NCI-H748 (cell line): ENCODE measurements around the gene CYP46A1.
A peak's percentile ranks its signal among the peaks of the same experiment; 100 is the strongest.

ENCODE experiments used
- DNase-seq: peaks from one replicate; lab custom pipeline; 2025; ENCODE audit not compliant: unreplicated experiment; lab: John Stamatoyannopoulos, UW

The CYP46A1 gene

DNA sequence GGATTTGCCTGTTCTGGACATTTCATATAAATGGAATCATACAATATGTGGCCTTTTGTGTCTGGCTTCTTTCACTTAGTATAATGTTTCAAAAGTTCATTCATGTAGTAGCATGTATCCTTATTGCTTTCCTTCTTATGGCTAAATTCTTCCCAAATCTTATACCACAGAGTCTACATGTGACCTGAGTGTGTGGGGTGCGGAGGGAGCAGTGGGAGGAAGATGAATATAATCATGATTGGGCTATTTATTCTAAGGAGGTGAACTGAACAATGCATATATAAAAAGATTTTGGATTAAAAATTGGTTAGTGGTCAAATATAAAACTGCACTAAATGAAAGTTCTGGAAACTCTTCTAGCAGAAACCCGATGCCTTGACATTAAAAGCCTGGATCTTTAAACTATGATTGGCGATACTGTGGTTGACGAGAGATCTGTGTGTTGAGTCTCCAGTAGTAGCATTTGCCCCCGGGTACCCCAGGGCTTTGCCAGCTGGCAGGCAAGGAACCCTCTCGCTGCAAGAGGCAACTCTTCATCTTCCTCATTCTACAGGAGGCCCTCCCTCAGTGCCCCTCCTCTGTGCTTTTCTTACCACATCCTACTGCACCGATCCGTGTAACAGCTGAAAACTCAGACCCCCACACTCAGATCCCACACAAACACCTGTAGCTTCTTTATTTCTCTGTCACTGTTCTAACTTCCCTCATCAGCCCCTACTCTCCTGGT is 2.6 kb downstream of the CYP46A1 start:
- DNase-seq = no peak

DNA sequence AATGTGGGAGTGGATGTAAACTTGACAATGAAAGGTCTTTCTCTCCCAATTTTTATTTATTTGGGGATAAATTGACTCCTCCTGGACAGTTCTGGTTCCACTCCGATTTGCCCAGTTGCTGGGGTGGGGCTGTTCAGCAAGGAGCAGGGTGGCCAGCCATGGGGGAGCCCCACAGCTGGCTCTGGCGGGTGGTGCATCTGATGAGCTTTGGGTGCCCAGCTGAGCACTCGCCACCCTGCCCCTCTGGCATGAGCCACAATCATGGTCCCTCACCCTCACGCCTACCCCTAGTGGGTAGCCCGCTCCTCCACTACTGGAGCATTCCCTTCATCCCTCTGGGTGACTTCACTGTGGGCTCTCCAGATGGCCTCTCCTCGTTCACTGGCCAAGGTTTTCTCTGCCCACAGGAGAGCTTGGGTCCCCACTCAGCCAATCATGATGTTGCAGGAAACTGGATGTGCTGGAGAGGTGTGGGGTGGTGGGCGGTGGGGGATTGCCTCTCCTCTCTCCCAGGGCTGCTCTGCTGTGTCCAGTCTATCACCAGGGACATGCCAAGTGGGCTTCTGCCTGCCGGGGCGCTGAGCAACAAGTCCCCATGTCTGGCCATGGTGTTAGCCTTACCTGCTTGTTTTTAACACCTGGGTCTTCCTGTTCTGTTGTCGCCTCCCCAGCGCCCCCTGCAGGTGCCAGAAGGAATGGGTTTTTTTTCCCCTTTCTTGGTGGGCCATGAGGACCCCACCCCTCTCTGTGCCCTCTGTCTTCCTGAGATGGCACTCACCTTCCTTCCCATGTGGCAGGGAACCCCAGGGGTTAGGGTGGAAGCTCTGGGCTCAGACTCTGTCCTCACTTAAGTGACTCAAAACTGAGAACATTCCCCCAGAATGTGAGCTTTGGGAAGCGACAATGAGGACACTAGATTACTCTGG is 3.4 kb downstream of the CYP46A1 start:
- peak; percentile 54 for DNase-seq

- no peak for DNase-seq
Measured at GRCh38 chr14:99688210-99688581, 4.1 kb downstream of the CYP46A1 start.

DNA sequence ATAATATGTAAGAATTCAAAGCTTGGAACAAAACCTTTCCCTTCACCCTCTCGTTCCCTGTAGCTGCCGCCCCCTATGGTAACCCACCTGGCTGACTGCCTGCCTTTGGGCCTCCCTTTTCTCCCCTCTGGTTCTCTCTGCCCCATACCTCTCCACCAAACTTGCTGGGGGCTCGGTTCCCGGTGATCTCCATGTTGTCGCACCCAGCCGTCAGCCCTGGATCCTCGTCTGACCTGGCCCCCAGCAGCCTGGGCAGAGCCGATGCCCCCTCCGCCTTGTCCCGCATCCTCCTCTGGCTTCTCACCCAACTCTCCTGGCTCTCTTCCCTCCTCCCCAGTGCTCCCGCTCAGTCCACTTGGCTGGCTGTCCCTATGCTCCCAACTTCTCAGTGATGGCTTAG is 4.5 kb downstream of the CYP46A1 start:
- DNase-seq = no peak

- DNase-seq = no peak
Measured at GRCh38 chr14:99689266-99690236, 5.5 kb downstream of the CYP46A1 start.

DNA sequence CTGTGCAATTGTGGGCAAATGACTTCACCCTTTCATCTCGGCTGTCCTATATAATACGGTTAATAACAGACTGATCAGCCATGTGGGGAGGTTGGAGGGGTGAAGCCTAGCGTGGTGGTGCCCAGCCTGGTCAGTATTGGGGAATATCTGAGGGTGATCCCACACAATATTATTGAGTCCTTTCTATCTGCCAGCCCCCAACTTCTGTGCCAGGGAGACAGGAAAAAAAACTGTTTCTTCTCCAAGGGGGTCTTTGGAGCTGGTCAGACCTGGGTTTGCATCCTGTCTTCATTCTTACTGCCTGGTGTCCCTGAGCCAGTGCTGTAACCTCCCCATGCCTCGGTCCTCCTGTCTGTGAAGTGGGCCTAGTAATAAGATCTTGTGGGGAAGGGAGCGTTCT is 6.5 kb downstream of the CYP46A1 start:
- DNase-seq = no peak

DNA sequence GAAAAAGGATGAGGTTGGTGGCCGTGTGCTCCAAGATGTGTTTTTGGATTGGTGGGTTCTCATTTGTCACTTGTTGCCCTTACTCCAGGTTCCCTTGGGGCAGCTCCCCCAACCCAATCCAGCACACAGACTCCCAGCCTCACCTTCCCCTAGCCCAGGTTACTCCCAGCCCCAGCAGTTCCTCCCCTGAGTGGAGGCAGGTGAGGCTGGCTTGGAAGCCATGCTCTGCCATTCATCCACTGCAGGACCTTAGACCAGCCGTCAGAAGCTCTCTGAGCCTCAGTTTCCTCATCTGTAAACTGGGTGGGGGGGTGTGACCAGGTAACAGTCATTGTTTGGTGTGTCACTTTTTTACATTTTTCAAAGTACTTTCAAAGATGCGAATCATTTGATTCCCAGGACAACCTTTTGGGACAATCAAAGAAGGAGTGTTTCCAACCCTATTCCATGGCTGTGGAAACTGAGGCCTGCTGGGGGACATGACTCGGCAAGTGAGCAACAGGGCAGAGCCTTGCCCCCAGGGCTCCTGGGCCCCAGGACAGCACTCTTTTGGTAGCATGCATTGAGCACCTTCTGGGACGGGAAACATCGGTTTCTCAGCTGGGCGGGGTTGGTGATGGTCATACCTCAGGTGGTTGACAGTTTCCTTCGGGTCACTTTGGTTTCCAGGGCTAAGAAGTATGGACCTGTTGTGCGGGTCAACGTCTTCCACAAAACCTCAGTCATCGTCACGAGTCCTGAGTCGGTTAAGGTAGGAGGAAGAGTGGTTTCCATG is 7.2 kb downstream of the CYP46A1 start:
- no peak for DNase-seq

- no peak for DNase-seq
Measured at GRCh38 chr14:99693918-99694317, 9.8 kb downstream of the CYP46A1 start.

GRCh38 chr14:99696929-99697328 is 12.8 kb downstream of the CYP46A1 start:
- no peak for DNase-seq

DNA sequence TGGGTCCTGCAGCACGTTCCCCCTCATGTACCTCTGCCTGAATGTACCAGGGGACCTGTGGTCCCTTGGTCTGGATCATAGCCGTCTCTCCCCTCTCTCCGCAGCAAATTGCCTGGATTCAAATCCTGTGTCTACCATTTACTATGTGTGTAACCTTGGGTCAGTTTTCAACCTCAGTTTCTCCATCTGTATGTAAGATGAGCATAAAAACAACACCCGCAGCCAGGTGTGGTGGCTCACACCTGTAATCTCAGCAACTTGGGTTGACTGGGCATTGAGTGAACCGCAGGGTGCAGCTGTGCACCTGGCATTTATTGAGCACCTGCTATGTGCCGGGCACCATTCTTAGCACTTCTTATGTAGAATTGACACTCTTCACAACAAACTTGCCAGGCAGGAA is 14.1 kb downstream of the CYP46A1 start:
- no peak for DNase-seq

- DNase-seq = no peak
Measured at GRCh38 chr14:99698642-99699041, 14.5 kb downstream of the CYP46A1 start.

GRCh38 chr14:99699085-99699760 is 15.1 kb downstream of the CYP46A1 start:
- no peak for DNase-seq

DNA sequence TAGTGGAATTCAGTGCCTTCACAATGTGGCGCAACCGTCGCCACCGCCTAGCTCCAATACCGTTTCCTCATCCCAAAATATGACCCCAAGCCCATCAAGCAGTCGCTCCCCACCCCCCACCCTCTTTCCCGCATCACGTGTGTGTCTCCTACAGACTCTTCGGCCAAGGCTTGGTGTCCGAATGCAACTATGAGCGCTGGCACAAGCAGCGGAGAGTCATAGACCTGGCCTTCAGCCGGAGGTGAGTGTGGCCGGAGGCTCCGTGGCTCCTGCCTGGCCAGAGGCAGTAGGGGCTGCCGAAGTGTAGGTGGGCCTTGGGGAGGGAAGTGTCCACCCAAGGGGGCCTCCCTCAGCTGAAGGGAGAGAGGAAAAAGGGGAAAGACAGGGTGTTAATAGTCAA is 15.8 kb downstream of the CYP46A1 start:
- no peak for DNase-seq

DNA sequence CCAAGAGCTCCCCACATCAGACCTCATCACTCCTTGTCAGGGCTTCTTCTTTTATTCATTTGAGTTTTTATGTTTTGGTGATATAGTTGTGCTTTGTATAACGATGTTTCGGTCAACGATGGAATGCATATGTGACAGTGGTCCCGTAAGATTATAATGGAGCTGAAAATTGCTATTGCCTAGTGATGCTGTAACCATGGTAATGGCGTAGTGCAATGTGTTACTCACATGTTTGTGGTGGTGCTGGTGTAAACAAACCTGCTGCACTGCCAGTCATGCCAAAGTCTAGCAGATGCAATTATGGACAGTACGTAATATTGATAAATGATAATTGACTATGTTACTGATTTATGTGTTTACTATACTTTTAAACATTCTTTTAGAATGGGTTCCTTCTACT is 16.3 kb downstream of the CYP46A1 start:
- DNase-seq = no peak

GRCh38 chr14:99701260-99701659 is 17.2 kb downstream of the CYP46A1 start:
- DNase-seq = no peak

DNA sequence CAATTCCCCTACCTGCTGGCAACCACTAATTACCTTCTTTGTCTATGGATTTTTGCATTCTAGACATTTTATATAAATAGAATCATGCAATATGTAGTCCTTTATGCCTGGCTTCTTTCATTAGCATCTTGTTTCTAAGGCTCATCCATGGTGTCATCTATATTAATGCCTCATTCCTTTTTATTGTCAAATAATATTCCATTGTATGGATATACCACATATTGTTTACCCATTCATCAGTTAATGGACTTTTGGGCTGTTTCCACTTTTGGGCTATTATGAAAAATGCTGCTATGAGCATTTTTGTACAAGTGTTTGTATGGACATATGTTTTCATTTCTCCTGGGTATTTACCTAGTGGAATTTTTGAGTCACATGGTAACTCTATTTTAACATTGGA is 18.0 kb downstream of the CYP46A1 start:
- DNase-seq = no peak

- no peak for DNase-seq
Measured at GRCh38 chr14:99703381-99703780, 19.3 kb downstream of the CYP46A1 start.

DNA sequence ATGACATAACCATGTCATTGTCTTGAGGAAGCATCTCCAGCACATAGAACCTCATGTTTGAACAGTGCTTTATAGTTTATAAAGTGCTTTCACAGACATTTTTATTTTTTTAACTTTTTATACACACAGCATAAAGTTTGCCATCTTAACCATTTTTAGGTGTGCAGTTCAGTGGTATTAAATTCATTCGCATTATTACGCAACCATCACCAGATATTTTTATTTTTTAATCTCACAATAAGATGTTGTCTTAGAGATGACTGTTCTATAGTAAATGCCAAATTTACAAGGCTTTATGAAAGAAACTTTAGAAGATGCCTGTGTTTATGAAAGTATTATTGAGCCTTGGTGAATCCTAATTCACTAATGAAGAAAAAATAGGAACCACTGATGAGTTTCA is 19.9 kb downstream of the CYP46A1 start:
- DNase-seq = no peak

DNA sequence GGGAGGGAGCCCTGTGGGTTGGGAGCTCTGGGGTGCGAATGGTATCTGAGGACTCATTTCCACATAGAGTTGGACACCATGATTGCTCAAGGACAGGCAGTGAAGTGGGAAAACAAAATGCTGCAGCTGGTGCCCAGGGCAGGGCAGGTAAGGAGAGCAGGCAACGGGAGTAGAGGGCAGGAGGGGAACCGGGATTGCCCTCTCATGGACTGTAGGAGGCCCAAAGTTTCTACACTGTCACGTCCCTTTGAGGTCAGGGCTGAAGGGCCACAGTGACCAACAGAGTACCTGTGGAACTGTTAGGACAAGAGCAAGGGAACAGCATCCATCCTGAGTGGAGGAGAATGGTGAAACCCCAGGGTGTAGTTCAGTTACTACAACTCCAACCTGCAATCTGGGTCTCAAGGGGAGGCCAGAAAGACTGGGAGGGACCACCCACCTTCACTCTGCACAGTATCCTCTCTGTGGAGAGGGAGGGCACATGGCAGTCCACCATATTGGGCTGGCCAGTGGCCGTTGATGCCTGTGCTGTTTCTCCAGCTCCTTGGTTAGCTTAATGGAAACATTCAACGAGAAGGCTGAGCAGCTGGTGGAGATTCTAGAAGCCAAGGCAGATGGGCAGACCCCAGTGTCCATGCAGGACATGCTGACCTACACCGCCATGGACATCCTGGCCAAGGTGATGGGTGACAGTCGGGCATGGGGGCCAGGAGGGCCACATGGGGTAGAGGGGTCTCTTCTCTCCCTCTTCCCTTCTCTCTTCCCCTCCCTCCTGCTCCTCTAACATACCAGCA is 22.2 kb downstream of the CYP46A1 start:
- DNase-seq = no peak
